WTC11 (cell line): ENCODE data around the gene ANKS3. TPM values are rescaled to one million over a fixed set of nuclear protein-coding genes. Genes with fewer than 3 reads are reported as not detected.

ENCODE experiments used
- ATAC-seq: fragments of 200-7000 bp; cut with Tn5 transposase; 2 replicates; pipeline ENCODE4 v1.10.0; 2021; ENCODE audit warnings: mild to moderate bottlenecking, moderate library complexity
- CTCF ChIA-PET: fragments of 300-600 bp; sonication (Branson Sonifier 250); formaldehyde crosslinking; loops from one replicate; lab custom pipeline; 2021; ENCODE audit warnings: antibody characterized with exemption; lab: Charles Lee
- POLR2A ChIA-PET: fragments of 350-600 bp; sonication (Branson Sonifier 250); formaldehyde crosslinking; loops from one replicate; lab custom pipeline; 2021; ENCODE audit warnings: antibody characterized with exemption; lab: Charles Lee
- DNase-seq: peaks from one replicate; pipeline ENCODE4 v3.0.0; 2021; ENCODE audit warnings: low spot score
- H3K27ac Mint-ChIP-seq: 2 replicates; pipeline ENCODE4 v1.8.0; 2021; ENCODE audit warnings: mixed read lengths
- H3K27me3 Mint-ChIP-seq: 2 replicates; pipeline ENCODE4 v1.8.0; 2021; ENCODE audit warnings: low read depth, mild to moderate bottlenecking, moderate library complexity, mixed read lengths
- H3K36me3 Mint-ChIP-seq: 2 replicates; pipeline ENCODE4 v1.8.0; 2021; ENCODE audit warnings: mixed read lengths
- H3K4me1 Mint-ChIP-seq: 2 replicates; pipeline ENCODE4 v1.8.0; 2022; ENCODE audit warnings: mixed read lengths
- H3K4me3 Mint-ChIP-seq: 2 replicates; pipeline ENCODE4 v1.8.0; 2021; ENCODE audit warnings: mild to moderate bottlenecking, moderate library complexity, mixed read lengths
- H3K9me3 Mint-ChIP-seq: 2 replicates; pipeline ENCODE4 v1.8.0; 2021; ENCODE audit warnings: mixed read lengths
- CREB1 ChIP-seq: sonication (generic); formaldehyde crosslinking; IDR thresholded peaks from 2 replicates; pipeline ENCODE4 v1.8.0; 2023; ENCODE audit warnings: mild to moderate bottlenecking, missing genetic modification reagents
- E2F1 ChIP-seq: sonication (generic); formaldehyde crosslinking; IDR thresholded peaks from 2 replicates; pipeline ENCODE4 v1.8.0; 2022; ENCODE audit warnings: mild to moderate bottlenecking, missing genetic modification reagents
- ERG ChIP-seq: fragments of 250-450 bp; sonication (Bioruptor Pico); IDR thresholded peaks from 2 replicates; pipeline ENCODE4 v1.8.0; 2021; ENCODE audit warnings: mild to moderate bottlenecking
- FOXJ3 ChIP-seq: sonication (generic); formaldehyde crosslinking; IDR thresholded peaks from 2 replicates; pipeline ENCODE4 v1.9.0; 2021; ENCODE audit warnings: missing genetic modification reagents, mild to moderate bottlenecking, borderline replicate concordance
- FOXP1 ChIP-seq: sonication (generic); formaldehyde crosslinking; IDR thresholded peaks from 2 replicates; pipeline ENCODE4 v1.8.0; 2022; ENCODE audit warnings: missing genetic modification reagents, mild to moderate bottlenecking, moderate library complexity, borderline replicate concordance
- HMGXB4 ChIP-seq: sonication (generic); formaldehyde crosslinking; IDR thresholded peaks from 2 replicates; pipeline ENCODE4 v1.8.1; 2023; ENCODE audit warnings: mild to moderate bottlenecking, moderate library complexity, missing genetic modification reagents
- IRF1 ChIP-seq: sonication (generic); formaldehyde crosslinking; IDR thresholded peaks from 2 replicates; pipeline ENCODE4 v1.8.0; 2023; ENCODE audit warnings: missing genetic modification reagents
- IRF2 ChIP-seq: sonication (generic); formaldehyde crosslinking; IDR thresholded peaks from 2 replicates; pipeline ENCODE4 v1.8.0; 2022; ENCODE audit warnings: low read depth, missing genetic modification reagents, borderline replicate concordance
- KAT7 ChIP-seq: sonication (generic); formaldehyde crosslinking; IDR thresholded peaks from 2 replicates; pipeline ENCODE4 v1.8.1; 2023; ENCODE audit warnings: missing genetic modification reagents, mild to moderate bottlenecking, borderline replicate concordance
- NR1H2 ChIP-seq: sonication (generic); formaldehyde crosslinking; IDR thresholded peaks from 2 replicates; pipeline ENCODE4 v1.9.0; 2021; ENCODE audit warnings: mild to moderate bottlenecking, moderate library complexity, missing genetic modification reagents
- NR2C2 ChIP-seq: sonication (generic); formaldehyde crosslinking; IDR thresholded peaks from 2 replicates; pipeline ENCODE4 v1.8.0; 2022; ENCODE audit warnings: mild to moderate bottlenecking, missing genetic modification reagents
- PREB ChIP-seq: sonication (generic); formaldehyde crosslinking; IDR thresholded peaks from 2 replicates; pipeline ENCODE4 v1.8.1; 2022; ENCODE audit warnings: mild to moderate bottlenecking, missing genetic modification reagents, moderate library complexity, borderline replicate concordance
- RORB ChIP-seq: fragments of 250-450 bp; sonication (Bioruptor Pico); IDR thresholded peaks from 2 replicates; pipeline ENCODE4 v1.9.0; 2021; ENCODE audit warnings: mild to moderate bottlenecking
- ZNF263 ChIP-seq: sonication (generic); formaldehyde crosslinking; IDR thresholded peaks from 2 replicates; pipeline ENCODE4 v1.8.1; 2022; ENCODE audit warnings: low read depth, mild to moderate bottlenecking, moderate library complexity, missing genetic modification reagents
- ZNF671 ChIP-seq: fragments of 250-450 bp; sonication (Bioruptor Pico); IDR thresholded peaks from 2 replicates; pipeline ENCODE4 v1.8.0; 2021; ENCODE audit warnings: mild to moderate bottlenecking
- total RNA-seq: library from RNA; stranded (reverse); gene quantifications from 3 replicates; pipeline ENCODE4 v1.2.3, GENCODE V29; 2021

ANKS3 gene
- total RNA-seq, 1 experiment from 2014 or later, result 35.6 TPM

- no peaks in the 10 kb centered on the region for H3K27me3 Mint-ChIP-seq
- H3K27ac Mint-ChIP-seq, result no peak overlapping the region
- POLR2A ChIA-PET, result no interaction called here
- H3K4me3 Mint-ChIP-seq, result no peak overlapping the region
- H3K36me3 Mint-ChIP-seq, result peaks cover 36% of the 10 kb centered on the region
- CTCF ChIA-PET, result interaction anchor here (0.9 kb wide), 1 partner anchor 28 kb away, joined by 3 read pairs; the partner anchor contains the start of genes ANKS3 and DNAAF8
- H3K9me3 Mint-ChIP-seq, result no peaks in the 10 kb centered on the region
- ATAC-seq (no peak), DNase-seq (no peak)
- TF ChIP-seq IRF1 (no peak), ZNF263 (no peak), FOXJ3 (CRISPR knock-in tag) (no peak), FOXP1 (CRISPR knock-in tag) (no peak), KAT7 (CRISPR knock-in tag) (no peak)
- peaks cover 6% of the 10 kb centered on the region for H3K4me1 Mint-ChIP-seq
Measured at GRCh38 chr16:4762205-4762604, 28.1 kb upstream of the ANKS3 start.

GRCh38 chr16:4760221-4760910 lies 26.3 kb upstream of the ANKS3 start:
- no peak for TF ChIP-seq IRF2 (CRISPR knock-in tag)
- Mint-ChIP-seq H3K27me3 (no peaks in the 10 kb centered on the region), H3K27ac (no peak overlapping the region), H3K4me3 (no peak overlapping the region), H3K4me1 (no peaks in the 10 kb centered on the region), H3K36me3 (peaks cover 54% of the 10 kb centered on the region), H3K9me3 (peaks cover 6% of the 10 kb centered on the region)
- ChIA-PET CTCF (interaction anchor here (0.7 to 1.1 kb wide), 4 partner anchors 8 to 66 kb away, joined by 3 to 4 read pairs (median 4); no protein-coding TSS in a partner anchor), POLR2A (interaction anchor here (0.6 kb wide), 1 partner anchor 226 kb away, joined by 3 read pairs; no protein-coding TSS in a partner anchor)
- DNase-seq (no peak), ATAC-seq (no peak)

GRCh38 chr16:4755687-4756086 lies 21.6 kb upstream of the ANKS3 start:
- CTCF ChIA-PET, result no interaction called here
- no peak overlapping the region for H3K4me3 Mint-ChIP-seq
- TF ChIP-seq ERG (CRISPR knock-in tag), result no peak
- TF ChIP-seq RORB (CRISPR knock-in tag), result no peak
- no peak for TF ChIP-seq NR2C2 (CRISPR knock-in tag)
- TF ChIP-seq, all 79 proteins: peak for 0
- peaks cover 6% of the 10 kb centered on the region for H3K9me3 Mint-ChIP-seq
- H3K27ac Mint-ChIP-seq, result no peak overlapping the region
- H3K27me3 Mint-ChIP-seq, result no peaks in the 10 kb centered on the region
- no peaks in the 10 kb centered on the region for H3K4me1 Mint-ChIP-seq
- peaks cover 61% of the 10 kb centered on the region for H3K36me3 Mint-ChIP-seq
- ATAC-seq (no peak), DNase-seq (no peak)
- POLR2A ChIA-PET, result no interaction called here

GRCh38 chr16:4754865-4755264 lies 20.8 kb upstream of the ANKS3 start:
- Mint-ChIP-seq H3K36me3 (peaks cover 57% of the 10 kb centered on the region), H3K9me3 (peaks cover 6% of the 10 kb centered on the region), H3K27ac (no peak overlapping the region)
- POLR2A ChIA-PET, result no interaction called here
- TF ChIP-seq IRF2 (CRISPR knock-in tag) (no peak), NR1H2 (no peak), ZNF671 (CRISPR knock-in tag) (no peak), FOXP1 (CRISPR knock-in tag) (no peak), PREB (no peak), HMGXB4 (CRISPR knock-in tag) (no peak), CREB1 (CRISPR knock-in tag) (no peak), E2F1 (CRISPR knock-in tag) (no peak)
- TF ChIP-seq, all 79 proteins: peak for 0
- ATAC-seq (no peak), DNase-seq (no peak)
- Mint-ChIP-seq H3K4me1 (no peaks in the 10 kb centered on the region), H3K4me3 (no peak overlapping the region), H3K27me3 (no peaks in the 10 kb centered on the region)
- CTCF ChIA-PET, result no interaction called here
